Parathyroid adenoma (tissue), 2 donors: Measurements from ENCODE around the gene MYO15B.

ENCODE experiments used
- H2AFZ ChIP-seq: fragments of 300-600 bp; sonication (generic); one replicate; pipeline ENCODE4 v1.7.0; 2017; ENCODE audit warnings: antibody characterized with exemption, mild to moderate bottlenecking
- H3K27ac ChIP-seq: fragments of 300-600 bp; sonication (generic); one replicate; pipeline ENCODE4 v1.7.0; 2017
- H3K27me3 ChIP-seq: fragments of 300-600 bp; sonication (generic); one replicate; pipeline ENCODE4 v1.7.0; 2017; ENCODE audit warnings: low read length; ENCODE audit not compliant: control insufficient read depth, insufficient read depth
- H3K36me3 ChIP-seq: fragments of 300-600 bp; sonication (generic); one replicate; pipeline ENCODE4 v1.7.0; 2017; ENCODE audit warnings: low read length; ENCODE audit not compliant: control insufficient read depth, insufficient read depth
- H3K4me1 ChIP-seq: fragments of 300-600 bp; sonication (generic); one replicate; pipeline ENCODE4 v1.7.0; 2017; ENCODE audit warnings: control low read depth
- H3K4me2 ChIP-seq: fragments of 300-600 bp; sonication (generic); one replicate; pipeline ENCODE4 v1.7.0; 2017; ENCODE audit warnings: low read length
- H3K4me3 ChIP-seq: fragments of 300-600 bp; sonication (generic); one replicate; pipeline ENCODE4 v1.7.0; 2017; ENCODE audit warnings: low read depth, low read length
- H3K79me2 ChIP-seq: fragments of 300-600 bp; sonication (generic); one replicate; pipeline ENCODE4 v1.7.0; 2017; ENCODE audit warnings: control low read depth
- H3K9ac ChIP-seq: fragments of 300-600 bp; sonication (generic); one replicate; pipeline ENCODE4 v1.7.0; 2017; ENCODE audit warnings: mild to moderate bottlenecking
- H3K9me3 ChIP-seq: fragments of 300-600 bp; sonication (generic); one replicate; pipeline ENCODE4 v1.7.0; 2017; ENCODE audit warnings: low read length; ENCODE audit not compliant: control insufficient read depth
- TF ChIP-seq, protein P1 (sequence below): fragments of 300-600 bp; sonication (generic); IDR thresholded peaks from one replicate; pipeline ENCODE4 v1.7.0; 2017; ENCODE audit warnings: antibody characterized with exemption, mild to moderate bottlenecking
- donor health status: primary hyperparathyroidism.

MYO15B gene

DNA sequence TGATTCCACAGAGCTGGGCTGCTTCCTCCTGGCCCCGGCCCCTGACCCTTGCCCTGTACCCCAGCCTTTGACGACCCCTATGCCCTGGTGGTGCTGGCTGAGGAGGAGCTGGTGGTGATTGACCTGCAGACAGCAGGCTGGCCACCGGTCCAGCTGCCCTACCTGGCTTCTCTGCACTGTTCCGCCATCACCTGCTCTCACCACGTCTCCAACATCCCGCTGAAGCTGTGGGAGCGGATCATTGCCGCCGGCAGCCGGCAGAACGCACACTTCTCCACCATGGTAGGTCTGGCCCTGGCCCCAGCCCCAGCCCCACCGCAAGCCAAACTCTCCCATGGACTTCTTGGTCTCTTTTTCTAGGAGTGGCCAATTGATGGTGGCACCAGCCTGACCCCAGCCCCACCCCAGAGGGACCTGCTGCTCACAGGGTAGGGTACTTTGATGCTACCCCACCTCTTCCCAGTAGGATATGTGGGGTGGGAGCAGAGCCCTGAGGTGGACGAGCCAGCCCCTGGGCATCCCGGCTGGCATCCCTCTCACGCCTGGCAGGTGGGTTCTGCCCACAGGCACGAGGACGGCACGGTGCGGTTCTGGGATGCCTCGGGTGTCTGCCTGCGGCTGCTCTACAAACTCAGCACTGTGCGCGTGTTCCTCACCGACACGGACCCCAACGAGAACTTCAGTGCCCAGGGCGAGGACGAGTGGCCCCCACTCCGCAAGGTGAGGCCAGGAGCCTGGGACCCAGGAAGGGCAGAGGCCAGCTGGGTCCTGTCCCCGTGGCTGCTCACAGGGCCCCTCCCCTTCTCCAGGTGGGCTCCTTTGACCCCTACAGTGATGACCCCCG, 19.0 kb upstream of the MYO15B start:
- TF ChIP-seq, protein P1, sequence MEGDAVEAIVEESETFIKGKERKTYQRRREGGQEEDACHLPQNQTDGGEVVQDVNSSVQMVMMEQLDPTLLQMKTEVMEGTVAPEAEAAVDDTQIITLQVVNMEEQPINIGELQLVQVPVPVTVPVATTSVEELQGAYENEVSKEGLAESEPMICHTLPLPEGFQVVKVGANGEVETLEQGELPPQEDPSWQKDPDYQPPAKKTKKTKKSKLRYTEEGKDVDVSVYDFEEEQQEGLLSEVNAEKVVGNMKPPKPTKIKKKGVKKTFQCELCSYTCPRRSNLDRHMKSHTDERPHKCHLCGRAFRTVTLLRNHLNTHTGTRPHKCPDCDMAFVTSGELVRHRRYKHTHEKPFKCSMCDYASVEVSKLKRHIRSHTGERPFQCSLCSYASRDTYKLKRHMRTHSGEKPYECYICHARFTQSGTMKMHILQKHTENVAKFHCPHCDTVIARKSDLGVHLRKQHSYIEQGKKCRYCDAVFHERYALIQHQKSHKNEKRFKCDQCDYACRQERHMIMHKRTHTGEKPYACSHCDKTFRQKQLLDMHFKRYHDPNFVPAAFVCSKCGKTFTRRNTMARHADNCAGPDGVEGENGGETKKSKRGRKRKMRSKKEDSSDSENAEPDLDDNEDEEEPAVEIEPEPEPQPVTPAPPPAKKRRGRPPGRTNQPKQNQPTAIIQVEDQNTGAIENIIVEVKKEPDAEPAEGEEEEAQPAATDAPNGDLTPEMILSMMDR, result no peak

DNA sequence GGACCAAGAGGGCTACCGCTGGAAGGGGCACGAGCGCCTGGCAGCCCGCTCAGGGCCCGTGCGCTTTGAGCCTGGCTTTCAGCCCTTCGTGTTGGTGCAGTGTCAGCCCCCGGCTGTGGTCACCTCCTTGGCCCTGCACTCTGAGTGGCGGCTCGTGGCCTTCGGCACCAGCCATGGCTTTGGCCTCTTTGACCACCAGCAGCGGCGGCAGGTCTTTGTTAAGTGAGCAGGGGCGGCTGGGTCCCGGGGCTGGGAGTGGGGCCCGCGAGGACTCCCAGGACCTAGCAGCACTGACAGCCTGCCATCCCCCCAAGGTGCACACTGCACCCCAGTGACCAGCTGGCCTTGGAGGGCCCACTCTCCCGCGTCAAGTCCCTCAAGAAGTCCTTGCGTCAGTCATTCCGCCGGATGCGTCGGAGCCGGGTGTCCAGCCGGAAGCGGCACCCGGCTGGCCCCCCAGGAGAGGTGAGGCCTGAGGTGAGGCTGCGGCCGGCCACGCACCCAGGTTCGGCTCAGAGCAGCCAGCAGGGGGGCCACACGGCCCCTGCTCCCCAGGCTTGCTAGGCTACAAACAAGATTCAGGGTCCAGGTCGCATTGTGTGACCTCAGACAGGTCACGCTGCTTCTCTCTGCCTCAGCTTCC, 17.4 kb upstream of the MYO15B start:
- Histone ChIP-seq H3K79me2 (no peaks in the 10 kb centered on the region), H3K4me1 (no peaks in the 10 kb centered on the region), H3K27ac (no peak overlapping the region), H3K36me3 (no peaks in the 10 kb centered on the region), H3K4me2 (no peak overlapping the region), H3K4me3 (no peak overlapping the region), H2AFZ (no peak overlapping the region), H3K27me3 (no peaks in the 10 kb centered on the region), H3K9me3 (no peaks in the 10 kb centered on the region), H3K9ac (no peak overlapping the region)
- TF ChIP-seq, protein P1, result no peak

More for the DNA sequence above, 19.0 kb upstream of the MYO15B start:
- H3K9me3 ChIP-seq, result no peaks in the 10 kb centered on the region
- H2AFZ ChIP-seq, result no peak overlapping the region
- H3K4me1 ChIP-seq, result no peaks in the 10 kb centered on the region
- H3K79me2 ChIP-seq, result no peaks in the 10 kb centered on the region
- H3K9ac ChIP-seq, result no peak overlapping the region
- H3K4me2 ChIP-seq, result no peak overlapping the region
- H3K4me3 ChIP-seq, result no peak overlapping the region
- no peaks in the 10 kb centered on the region for H3K27me3 ChIP-seq
- no peaks in the 10 kb centered on the region for H3K36me3 ChIP-seq
- H3K27ac ChIP-seq, result no peak overlapping the region

DNA sequence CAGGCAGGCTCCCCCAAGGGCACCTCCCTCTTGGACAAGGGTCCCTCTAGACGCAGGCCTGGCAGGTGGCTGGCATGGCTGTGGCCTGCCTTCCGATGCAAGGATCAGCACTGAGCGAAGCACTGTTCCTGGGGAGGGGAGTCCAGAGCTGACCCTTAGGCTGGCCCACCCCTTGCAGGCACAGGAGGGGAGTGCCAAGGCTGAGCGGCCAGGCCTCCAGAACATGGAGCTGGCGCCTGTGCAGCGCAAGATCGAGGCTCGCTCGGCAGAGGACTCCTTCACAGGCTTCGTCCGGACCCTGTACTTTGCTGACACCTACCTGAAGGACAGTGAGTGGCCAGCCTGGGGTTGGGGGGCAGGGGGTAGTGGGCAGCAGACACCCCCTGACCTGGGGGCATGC, 16.8 kb upstream of the MYO15B start:
- Histone ChIP-seq H3K27me3 (no peaks in the 10 kb centered on the region), H3K9ac (no peak overlapping the region), H3K79me2 (no peaks in the 10 kb centered on the region), H3K4me2 (no peak overlapping the region), H3K36me3 (no peaks in the 10 kb centered on the region), H3K4me3 (no peak overlapping the region), H3K9me3 (no peaks in the 10 kb centered on the region), H2AFZ (no peak overlapping the region), H3K27ac (no peak overlapping the region), H3K4me1 (no peaks in the 10 kb centered on the region)
- TF ChIP-seq, protein P1, result no peak

DNA sequence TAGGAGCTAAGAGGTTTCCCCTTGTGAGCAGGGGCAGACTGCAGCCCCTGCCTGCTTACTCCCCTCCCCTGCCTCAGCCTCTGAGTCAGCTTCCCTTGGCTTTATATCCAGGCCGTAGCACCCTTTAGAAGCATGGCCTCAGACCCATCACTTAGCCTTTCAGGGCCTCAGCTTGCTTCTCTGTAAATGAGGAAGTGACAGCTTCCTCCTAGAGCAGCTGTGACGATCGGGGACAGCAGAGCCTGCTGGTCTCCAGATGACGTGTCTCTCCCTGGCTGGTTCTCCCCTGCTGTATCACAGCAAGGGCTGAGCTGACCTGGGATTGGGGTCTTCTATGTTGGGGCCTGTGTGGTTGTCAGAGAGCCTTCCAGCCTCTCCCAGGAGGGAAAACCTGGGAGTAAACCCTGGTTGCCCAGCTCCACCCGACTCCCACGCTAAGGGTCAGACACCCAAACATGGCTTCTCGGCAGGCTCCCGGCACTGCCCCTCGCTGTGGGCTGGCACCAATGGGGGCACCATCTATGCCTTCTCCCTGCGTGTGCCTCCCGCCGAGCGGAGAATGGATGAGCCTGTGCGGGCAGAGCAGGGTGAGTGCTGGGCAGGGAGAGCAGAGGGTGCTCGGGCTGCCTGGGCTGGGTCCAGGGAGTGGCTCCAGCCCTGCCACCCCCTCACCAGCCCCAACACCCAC, 16.3 kb upstream of the MYO15B start:
- no peaks in the 10 kb centered on the region for H3K36me3 ChIP-seq

More for the DNA sequence above, 16.3 kb upstream of the MYO15B start:
- H3K9ac ChIP-seq, result no peak overlapping the region
- no peaks in the 10 kb centered on the region for H3K9me3 ChIP-seq
- H3K4me1 ChIP-seq, result no peaks in the 10 kb centered on the region
- no peak overlapping the region for H3K4me3 ChIP-seq
- no peaks in the 10 kb centered on the region for H3K79me2 ChIP-seq
- no peak overlapping the region for H2AFZ ChIP-seq
- no peak overlapping the region for H3K4me2 ChIP-seq
- H3K27ac ChIP-seq, result no peak overlapping the region
- TF ChIP-seq, protein P1, result no peak
- H3K27me3 ChIP-seq, result no peaks in the 10 kb centered on the region
